Endothelial cell of umbilical vein (primary cell): Measurements from ENCODE around the gene RAC3. TPM values are rescaled to one million over a fixed set of nuclear protein-coding genes. Genes with fewer than 3 reads are reported as not detected.

Experiments used
- BruUV-seq: library from RNA; stranded (reverse); fragments of 400-500 nt; replicated peaks from 2 replicates; lab custom pipeline; 2021; lab: Mats Ljungman, UMichigan
- CTCF ChIA-PET: fragments of 300-600, 350-600 bp; sonication (Branson Sonifier 250); formaldehyde crosslinking; loops from one replicate; lab custom pipeline; 2021; ENCODE audit warnings: antibody characterized with exemption, inconsistent platforms; lab: Charles Lee
- POLR2A ChIA-PET: fragments of 300-600, 350-600 bp; sonication (Branson Sonifier 250); formaldehyde crosslinking; loops from one replicate; lab custom pipeline; 2021; ENCODE audit warnings: antibody characterized with exemption, inconsistent platforms; lab: Charles Lee
- DNase-seq: peaks from one replicate; pipeline ENCODE4 v3.0.0-alpha.2; 2011; ENCODE audit warnings: low read depth, low spot score
- FAIRE-seq: peaks from 2 replicates; lab custom pipeline; 2011; peaks lifted over from hg19 to GRCh38; lab: Jason Lieb, UNC
- H2AFZ ChIP-seq: 2 replicates; pipeline ENCODE4 v1.6.0; 2012; ENCODE audit warnings: low read depth, low read length, control low read depth, inconsistent platforms
- H3K27ac ChIP-seq: 2 replicates; pipeline ENCODE4 v1.5.1; 2011; ENCODE audit warnings: low read depth, mild to moderate bottlenecking, control low read depth, low read length, moderate library complexity; ENCODE audit not compliant: insufficient read depth
- H3K27me3 ChIP-seq, 2 experiments: 2 replicates each; pipeline versions ENCODE4 v1.6.0 to v1.6.1; 2011; ENCODE audit warnings: low read length in 2 of 2, mixed read lengths in 1 of 2; ENCODE audit not compliant: control insufficient read depth in 2 of 2, insufficient read depth in 2 of 2
- H3K36me3 ChIP-seq, 2 experiments: 2 replicates in 1 of 2; 3 replicates in 1 of 2; pipeline ENCODE4 v1.5.1; 2011; ENCODE audit warnings: low read length in 2 of 2, mild to moderate bottlenecking in 1 of 2, moderate library complexity in 1 of 2; ENCODE audit not compliant: control insufficient read depth in 2 of 2, insufficient read depth in 2 of 2; ENCODE audit errors: extremely low read depth in 1 of 2
- H3K4me1 ChIP-seq: 3 replicates; pipeline ENCODE4 v1.5.1; 2011; ENCODE audit warnings: mild to moderate bottlenecking, low read length; ENCODE audit not compliant: control insufficient read depth, insufficient read depth; ENCODE audit errors: extremely low read depth
- H3K4me2 ChIP-seq: 2 replicates; pipeline ENCODE4 v1.6.1; 2011; ENCODE audit warnings: low read length, control low read depth, mixed read lengths; ENCODE audit not compliant: insufficient read depth
- H3K4me3 ChIP-seq, 3 experiments: fragments of 200-600 bp in 1 of 3; sonication (generic), shearing (Covaris generic) in 1 of 3; replicated peaks in 1 of 3; 2 replicates each; pipeline ENCODE4 v1.5.1; 2011 to 2016; ENCODE audit warnings: control low read depth in 3 of 3, low read length in 3 of 3, mild to moderate bottlenecking in 2 of 3, inconsistent platforms in 1 of 3, low read depth in 1 of 3, moderate library complexity in 1 of 3; ENCODE audit not compliant: insufficient read depth in 1 of 3
- H3K79me2 ChIP-seq: 2 replicates; pipeline ENCODE4 v1.6.0; 2012; ENCODE audit warnings: low read length, inconsistent platforms; ENCODE audit not compliant: control insufficient read depth, insufficient read depth
- H3K9ac ChIP-seq: replicated peaks from 2 replicates; pipeline ENCODE3; 2011; ENCODE audit warnings: low read length, control low read depth; ENCODE audit not compliant: insufficient read depth; ENCODE audit errors: extremely low read depth
- H3K9me1 ChIP-seq: replicated peaks from 3 replicates; pipeline ENCODE4 v1.6.0; 2011; ENCODE audit warnings: mild to moderate bottlenecking, low read length; ENCODE audit not compliant: control insufficient read depth, insufficient read depth; ENCODE audit errors: extremely low read depth
- H3K9me3 ChIP-seq: replicated peaks from 2 replicates; pipeline ENCODE4 v1.5.1; 2012; ENCODE audit warnings: low read length, inconsistent platforms; ENCODE audit not compliant: control insufficient read depth, insufficient read depth
- H4K20me1 ChIP-seq: replicated peaks from 2 replicates; pipeline ENCODE3; 2011; ENCODE audit warnings: mild to moderate bottlenecking, low read length; ENCODE audit not compliant: control insufficient read depth, insufficient read depth; ENCODE audit errors: extremely low read depth
- CTCF ChIP-seq, 2 donors: IDR thresholded peaks; 1 replicate in 1 of 2; 2 replicates in 1 of 2; pipeline ENCODE4 v1.5.1; 2011; ENCODE audit warnings: low read length in 2 of 2, mild to moderate bottlenecking in 2 of 2, moderate library complexity in 2 of 2, control low read depth in 1 of 2, inconsistent platforms in 1 of 2, low read depth in 1 of 2; ENCODE audit not compliant: insufficient read depth in 1 of 2; ENCODE audit errors: extremely low read depth in 1 of 2
- EZH2 ChIP-seq: IDR thresholded peaks from 2 replicates; pipeline ENCODE4 v1.6.1; 2012; ENCODE audit warnings: borderline replicate concordance, low read depth, mild to moderate bottlenecking, moderate library complexity, low read length, inconsistent platforms; ENCODE audit not compliant: severe bottlenecking
- FOS ChIP-seq: IDR thresholded peaks from 2 replicates; pipeline ENCODE4 v1.6.1; 2011; ENCODE audit warnings: mild to moderate bottlenecking, low read length, moderate library complexity, borderline replicate concordance; ENCODE audit not compliant: insufficient read depth
- GATA2 ChIP-seq: IDR thresholded peaks from 2 replicates; pipeline ENCODE4 v1.7.0; 2011; ENCODE audit warnings: low read depth, mild to moderate bottlenecking, moderate library complexity, mixed read lengths, low read length; ENCODE audit not compliant: insufficient read length, insufficient read depth
- JUN ChIP-seq: IDR thresholded peaks from 2 replicates; pipeline ENCODE4 v1.6.1; 2011; ENCODE audit warnings: borderline replicate concordance, low read depth; ENCODE audit not compliant: insufficient read length, insufficient read depth
- MAX ChIP-seq: IDR thresholded peaks from 2 replicates; pipeline ENCODE4 v1.6.1; 2011; ENCODE audit not compliant: insufficient read depth, insufficient read length
- MYC ChIP-seq: IDR thresholded peaks from one replicate; pipeline ENCODE4 v1.6.1; 2011; ENCODE audit warnings: mild to moderate bottlenecking, low read depth, low read length
- POLR2A ChIP-seq: IDR thresholded peaks from 2 replicates; pipeline ENCODE4 v1.6.1; 2012; ENCODE audit warnings: low read depth, mild to moderate bottlenecking, control low read depth, low read length
- POLR2AphosphoS5 ChIP-seq: IDR thresholded peaks from 2 replicates; pipeline ENCODE4 v1.6.1; 2012; ENCODE audit warnings: low read depth, mild to moderate bottlenecking, control low read depth, low read length, moderate library complexity; ENCODE audit not compliant: insufficient read depth
- dilution Hi-C: fragments of 300-500 bp; cut with MboI; formaldehyde crosslinking; loops from one replicate; pipeline ENCODE4 v1.15.0; 2019; ENCODE audit warnings: low sequenced_read_pairs; ENCODE audit not compliant: extremely low pct_ligation_motif_present
- intact Hi-C: fragments of 100-400 bp; cut with micrococcal nuclease; formaldehyde crosslinking; loops from one replicate; pipeline ENCODE4 v1.10.0; 2022
- polyA plus RNA-seq, 4 experiments: library from polyadenylated mRNA; depleted of rRNA in 3 of 4; stranded (reverse) in 3 of 4; unstranded in 1 of 4; fragments of >200 nt; gene quantifications; 2 replicates each; pipeline versions ENCODE4 v1.2.1 to v1.2.3, GENCODE V29; 2011 to 2012; ENCODE audit warnings: missing spikeins in 1 of 4
- total RNA-seq: library from RNA; stranded (reverse); gene quantifications from 2 replicates; pipeline ENCODE4 v1.2.3, GENCODE V29; 2021

RAC3 gene
- total and polyA plus RNA-seq, 2 donors (not counting 3 experiments of a cell fraction or from before 2014, with no cell fraction given): 34.1 to 56.0 TPM

GRCh38 chr17:82076018-82076784, 44.7 kb downstream of the RAC3 start:
- POLR2A ChIA-PET: no interaction called here
- Histone ChIP-seq H3K9me1 (no peaks in the 10 kb centered on the region), H3K79me2 (no peaks in the 10 kb centered on the region), H3K36me3 (peaks cover 12 to 20% of the 10 kb centered on the region in 2 experiments), H3K27me3 (no peaks in the 10 kb centered on the region), H3K9ac (no peak overlapping the region), H3K9me3 (no peaks in the 10 kb centered on the region), H3K4me3 (no peak overlapping the region), H3K27ac (no peak overlapping the region), H4K20me1 (no peaks in the 10 kb centered on the region), H2AFZ (no peak overlapping the region), H3K4me1 (no peaks in the 10 kb centered on the region), H3K4me2 (no peak overlapping the region)
- dilution Hi-C loops: no loop called here
- intact Hi-C loops: no loop called here
- CTCF ChIA-PET: interaction anchor here (0.7 to 1.7 kb wide), 2 partner anchors 46 kb away, joined by 3 to 4 read pairs; no protein-coding TSS in a partner anchor
- DNase-seq (no peak), FAIRE-seq (no peak)
- no peak for TF ChIP-seq GATA2
- no peak for TF ChIP-seq CTCF (IDR thresholded peaks at IDR 0.05; ENCODE audit: extremely low read depth in 1 of 2, insufficient read depth in 1 of 2, low read depth in 1 of 2, low read length in 2 of 2)
- TF ChIP-seq POLR2A: no peak
- TF ChIP-seq POLR2AphosphoS5: no peak
- TF ChIP-seq MYC: no peak
- no peak for TF ChIP-seq JUN
- TF ChIP-seq MAX: no peak
- TF ChIP-seq FOS: no peak
- no peak for TF ChIP-seq EZH2
- no TSS peak for BruUV-seq
